Measurements from ENCODE around the gene PTPN2.
A peak's percentile ranks its signal among the peaks of the same experiment; 100 is the strongest.
"Not testable (repeated sequence)": the region's sequence is repeated elsewhere in the genome, so short reads cannot be mapped to it uniquely, and the experiment has no call there.

PTPN2 gene

DNA sequence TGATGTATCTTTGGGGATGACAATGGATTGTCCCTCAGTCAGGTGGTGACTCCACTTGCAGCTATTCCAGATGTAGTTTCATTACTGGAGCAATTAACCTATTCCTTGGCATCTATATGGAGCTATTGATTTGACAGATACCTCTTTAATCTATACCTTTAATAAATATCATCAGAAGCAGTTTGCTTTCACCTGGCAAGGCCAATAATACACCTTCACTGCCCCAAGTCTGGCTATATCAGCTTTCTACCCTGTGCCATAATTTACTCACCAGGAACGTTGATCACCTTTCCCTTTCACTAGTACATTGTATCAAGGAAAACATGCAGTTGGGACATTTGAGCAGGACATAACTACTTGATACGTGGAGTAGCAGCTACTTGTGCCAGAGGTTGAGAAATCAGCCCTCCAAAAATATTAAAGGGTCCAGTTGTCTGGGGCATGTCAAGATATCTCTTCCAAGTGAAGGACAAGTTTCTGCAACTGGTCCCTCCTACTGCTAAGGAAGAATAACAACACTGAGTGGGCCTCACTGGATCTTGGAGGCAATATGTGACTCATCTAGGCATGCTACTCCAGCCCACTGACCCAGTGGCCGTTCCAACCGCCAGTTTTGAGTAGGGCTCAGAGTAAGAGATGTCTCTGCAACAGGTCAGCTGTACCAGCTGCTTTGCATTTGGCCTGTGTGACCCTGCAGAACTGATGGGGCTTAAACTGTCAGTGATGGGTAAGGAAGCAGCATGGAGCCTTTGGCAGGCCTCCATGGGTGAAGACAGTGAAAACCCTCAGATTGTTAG lies 114.2 kb downstream of the PTPN2 start:
- DNase-seq: no peak

DNA sequence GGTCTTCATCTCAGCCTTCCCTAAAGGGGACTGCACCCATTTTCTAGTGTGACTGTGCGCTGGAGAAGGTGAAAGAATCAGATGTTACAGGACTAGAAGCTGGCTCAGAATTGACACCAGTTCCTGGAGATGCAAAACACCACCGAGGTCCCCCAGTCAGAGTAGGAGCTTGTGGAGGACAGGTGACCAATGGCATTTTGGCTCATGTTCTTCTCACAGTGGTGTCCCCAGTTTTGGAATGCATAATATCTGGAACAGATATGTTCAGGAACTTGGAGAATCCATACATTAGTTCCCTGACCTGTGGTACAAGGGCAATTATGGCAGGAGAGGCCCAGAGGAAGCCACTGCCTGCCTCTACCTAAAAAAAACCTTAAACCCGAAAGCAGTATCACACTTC lies 114.9 kb downstream of the PTPN2 start:
- no peak for DNase-seq

DNA sequence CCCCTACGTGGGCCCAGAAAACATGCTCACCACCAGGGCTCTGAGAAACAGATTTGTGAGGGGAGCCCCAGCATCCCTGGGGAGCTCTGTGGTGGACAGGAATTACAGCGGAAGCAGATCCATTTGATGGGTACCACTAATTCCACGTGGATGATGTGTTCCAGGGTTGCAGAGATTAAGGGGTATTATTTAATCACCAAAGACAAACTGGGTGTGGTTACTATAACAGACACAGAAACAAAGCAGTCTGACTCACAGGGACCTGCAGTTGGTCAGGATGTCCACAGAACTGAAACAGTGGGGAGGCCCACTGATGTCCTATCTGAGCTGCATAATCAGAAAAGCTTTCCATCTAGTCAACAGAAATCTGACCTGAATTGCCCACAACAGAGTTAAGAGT lies 115.4 kb downstream of the PTPN2 start:
- no peak for DNase-seq

DNA sequence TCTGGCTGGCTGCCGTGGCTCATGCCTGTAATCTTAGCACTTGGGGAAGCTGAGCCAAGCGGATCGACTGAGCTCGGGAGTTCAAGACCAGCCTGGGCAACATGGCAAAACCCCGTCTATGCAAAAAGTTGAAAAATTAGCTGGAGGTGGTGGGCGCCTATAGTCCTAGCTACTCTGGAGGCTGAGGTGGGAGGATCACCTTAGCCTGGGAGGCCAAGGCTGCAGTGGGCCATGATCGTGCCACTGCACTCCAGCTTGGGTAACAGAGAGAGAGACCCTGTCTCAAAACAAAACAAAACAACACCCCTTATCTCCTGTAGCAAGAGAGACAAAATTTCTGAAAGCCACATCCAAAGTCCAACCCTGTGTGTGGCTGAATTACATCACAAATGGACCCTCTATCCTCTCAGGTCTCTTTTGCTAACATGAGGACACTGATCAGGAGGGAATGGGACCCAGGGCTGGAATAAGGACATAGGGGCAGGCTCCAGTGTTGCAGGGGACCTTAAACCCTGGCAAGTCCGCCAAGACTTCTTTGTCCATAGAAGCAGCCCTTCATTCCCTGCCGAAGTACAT lies 116.4 kb downstream of the PTPN2 start:
- DNase-seq: no peak

DNA sequence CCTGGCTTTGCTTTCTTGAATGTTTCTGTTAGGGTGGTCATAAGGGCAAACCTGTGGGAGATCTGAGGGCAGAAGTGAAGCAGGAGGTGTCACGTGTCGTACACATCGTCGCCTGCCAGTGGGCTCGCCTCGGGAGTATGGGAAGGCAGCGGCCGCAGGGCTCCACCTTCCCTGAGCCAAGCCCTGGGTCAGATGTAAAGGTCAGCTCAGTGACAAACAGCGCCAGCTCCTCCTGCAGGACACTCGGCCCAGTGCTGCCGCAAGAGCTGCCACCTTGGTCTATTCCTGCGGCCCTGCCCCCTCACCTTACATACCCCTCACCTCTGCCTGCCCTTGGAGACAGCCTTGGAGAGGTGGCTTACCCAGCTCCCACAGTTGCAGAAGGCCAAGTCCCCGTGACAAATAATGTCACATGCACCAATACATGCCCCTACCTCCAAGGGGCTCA lies 117.0 kb downstream of the PTPN2 start:
- DNase-seq: no peak

DNA sequence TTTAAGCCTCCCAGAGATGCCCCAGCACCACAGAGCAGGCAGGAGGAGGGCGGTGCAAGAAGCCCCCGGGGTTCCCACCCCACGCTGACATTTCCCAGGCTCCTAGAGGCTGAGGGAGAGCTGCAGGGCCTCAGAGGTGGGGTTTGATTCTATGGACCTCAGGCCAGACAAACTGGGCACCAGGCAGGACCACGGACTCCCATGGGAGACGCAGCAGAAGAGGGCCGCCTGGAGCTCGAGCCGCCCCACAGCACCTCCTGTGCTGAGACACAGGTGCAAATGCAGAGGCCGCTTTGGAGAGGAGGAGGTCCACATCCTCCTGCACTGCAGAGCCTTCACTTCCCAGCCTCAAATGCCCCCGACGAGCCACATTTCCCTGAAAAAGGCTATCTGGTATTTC lies 118.5 kb downstream of the PTPN2 start:
- no peak for DNase-seq

DNA sequence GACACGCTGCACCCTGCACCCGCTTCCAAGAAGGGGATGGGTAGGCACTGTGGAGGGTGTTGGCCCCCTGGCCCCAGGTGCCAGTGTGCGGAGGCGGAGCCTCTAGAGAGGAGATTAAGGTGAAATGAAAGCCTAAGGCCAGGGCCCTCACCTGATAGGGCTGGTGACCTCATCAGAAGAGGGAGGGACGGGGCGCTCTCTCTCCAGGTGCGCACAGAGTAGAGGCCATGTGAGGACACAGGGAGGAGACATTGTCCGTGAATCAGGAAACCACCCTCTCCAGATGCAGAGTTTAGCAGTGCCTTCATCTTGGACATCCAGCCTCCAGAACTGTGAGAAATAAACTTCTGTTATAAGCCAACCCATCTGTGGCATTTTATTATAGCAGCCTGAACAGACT lies 118.9 kb downstream of the PTPN2 start:
- no peak for DNase-seq

DNA sequence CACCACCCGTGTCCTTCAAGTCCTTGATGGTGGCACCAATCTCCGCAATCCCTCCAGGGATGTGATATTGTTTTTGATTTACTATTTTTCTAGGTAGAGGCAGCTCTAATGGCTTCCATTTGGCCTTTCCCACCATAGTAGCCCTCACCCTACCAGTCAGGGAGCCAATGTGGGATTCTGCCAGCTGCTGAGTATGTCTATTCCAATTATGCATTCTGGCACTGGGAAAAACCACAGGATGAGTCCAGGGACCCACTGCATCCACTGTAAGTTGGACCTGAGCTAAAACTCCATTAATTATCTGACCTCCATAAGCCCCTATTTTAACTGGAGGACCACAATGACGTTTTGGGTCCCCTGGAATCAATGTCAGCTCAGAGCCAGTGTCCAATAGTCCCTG lies 125.5 kb downstream of the PTPN2 start:
- DNase-seq: not testable (repeated sequence)

DNA sequence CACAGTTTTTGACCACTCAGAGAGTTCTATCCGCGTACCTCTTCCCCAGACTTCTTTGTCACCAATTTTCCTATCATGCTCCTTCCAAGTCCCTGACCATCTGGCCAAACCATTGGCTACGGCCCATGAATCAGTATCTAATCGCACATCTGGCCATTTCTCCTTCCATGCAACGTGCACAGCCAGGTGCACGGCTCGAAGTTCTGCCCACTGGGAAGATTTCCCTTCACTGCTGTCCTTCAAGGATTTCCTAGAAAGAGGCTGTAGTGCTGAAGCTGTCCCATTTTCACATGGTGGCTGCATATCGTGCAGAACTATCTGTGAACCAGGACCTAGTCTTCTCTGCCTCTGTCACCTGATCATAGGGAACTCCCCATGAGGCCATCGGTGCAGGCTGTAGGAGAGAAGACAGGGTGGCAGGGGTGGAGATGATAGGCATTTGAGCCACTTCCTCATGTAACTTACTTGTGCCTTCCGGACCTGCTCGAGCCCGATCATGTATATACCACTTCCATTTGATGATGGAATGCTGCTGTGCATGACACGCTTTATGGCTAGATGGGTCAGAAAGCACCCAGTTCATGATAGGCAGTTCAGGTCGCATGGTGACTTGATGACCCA lies 127.3 kb downstream of the PTPN2 start:
- not testable (repeated sequence) for DNase-seq

DNA sequence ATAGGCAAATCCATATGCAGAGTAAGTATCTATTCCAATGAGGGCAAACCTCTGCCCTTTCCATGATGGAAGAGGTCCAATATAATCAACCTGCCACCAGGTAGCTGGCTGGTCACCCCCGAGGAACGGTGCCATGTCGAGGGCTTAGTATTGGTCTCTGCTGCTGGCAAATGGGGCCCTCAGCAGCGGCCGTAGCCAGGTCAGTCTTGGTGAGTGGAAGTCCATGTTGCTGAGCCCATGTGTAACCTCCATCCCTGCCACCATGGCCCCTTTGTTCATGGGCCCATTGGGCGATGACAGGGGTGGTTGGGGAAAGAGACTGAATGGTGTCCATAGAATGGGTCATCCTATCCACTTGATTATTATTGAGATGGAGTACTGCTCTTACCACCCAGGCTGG lies 128.4 kb downstream of the PTPN2 start:
- DNase-seq: not testable (repeated sequence)

DNA sequence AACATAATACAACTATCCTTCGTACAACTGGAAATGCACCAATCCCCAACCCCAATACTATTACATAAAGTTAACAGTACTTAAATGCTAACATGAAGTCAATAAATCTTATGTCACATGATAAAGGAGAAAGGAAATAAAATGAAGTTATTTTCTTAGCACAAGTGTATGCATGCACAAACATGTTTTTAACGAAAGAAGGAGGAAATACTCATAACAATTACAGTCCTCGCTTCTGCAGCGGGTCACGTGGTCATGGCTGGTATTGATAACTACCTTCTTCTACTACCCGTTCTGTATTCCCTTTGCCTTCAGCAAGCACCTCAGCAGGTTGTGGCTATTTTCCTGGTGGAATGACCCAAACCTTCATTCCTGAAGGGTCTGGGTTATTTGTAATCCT lies 129.5 kb downstream of the PTPN2 start:
- DNase-seq: no peak

DNA sequence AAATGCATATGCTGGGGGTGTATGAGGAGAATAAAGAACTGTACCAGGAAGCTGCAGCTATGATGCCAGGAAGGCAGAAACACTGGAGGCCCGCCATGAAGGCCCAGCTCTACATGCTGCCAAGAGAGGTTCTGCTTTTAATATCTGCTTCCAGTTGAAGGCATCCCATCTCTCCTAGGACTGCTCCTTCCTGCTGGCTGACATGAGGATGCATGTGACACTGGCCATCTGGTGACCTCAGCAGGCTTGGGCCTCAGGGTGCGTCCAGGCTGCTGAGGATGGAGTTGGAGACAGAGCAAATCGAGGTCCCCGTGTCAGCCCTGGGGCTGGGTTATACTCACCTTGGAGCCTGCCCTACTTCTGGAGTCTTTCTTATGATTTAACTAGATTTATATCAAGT lies 132.1 kb downstream of the PTPN2 start:
- no peak for DNase-seq

DNA sequence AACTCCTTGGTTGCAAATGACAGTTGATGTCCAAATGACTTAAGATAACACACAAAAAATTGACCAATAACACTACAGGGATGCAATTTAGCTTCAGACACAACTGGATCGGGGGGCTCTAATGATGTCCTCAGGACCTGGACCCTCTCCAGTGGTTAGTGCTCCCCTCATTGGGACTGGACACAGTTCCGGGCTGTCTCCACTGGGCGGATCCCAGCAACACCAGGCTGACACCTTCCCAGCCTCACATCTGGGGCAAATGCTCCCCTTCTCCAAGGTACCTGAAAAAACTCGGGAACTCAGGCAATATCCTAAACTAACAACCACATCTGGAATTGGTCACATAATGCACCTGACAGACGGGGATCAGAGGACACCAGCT lies 132.5 kb downstream of the PTPN2 start:
- DNase-seq: no peak

DNA sequence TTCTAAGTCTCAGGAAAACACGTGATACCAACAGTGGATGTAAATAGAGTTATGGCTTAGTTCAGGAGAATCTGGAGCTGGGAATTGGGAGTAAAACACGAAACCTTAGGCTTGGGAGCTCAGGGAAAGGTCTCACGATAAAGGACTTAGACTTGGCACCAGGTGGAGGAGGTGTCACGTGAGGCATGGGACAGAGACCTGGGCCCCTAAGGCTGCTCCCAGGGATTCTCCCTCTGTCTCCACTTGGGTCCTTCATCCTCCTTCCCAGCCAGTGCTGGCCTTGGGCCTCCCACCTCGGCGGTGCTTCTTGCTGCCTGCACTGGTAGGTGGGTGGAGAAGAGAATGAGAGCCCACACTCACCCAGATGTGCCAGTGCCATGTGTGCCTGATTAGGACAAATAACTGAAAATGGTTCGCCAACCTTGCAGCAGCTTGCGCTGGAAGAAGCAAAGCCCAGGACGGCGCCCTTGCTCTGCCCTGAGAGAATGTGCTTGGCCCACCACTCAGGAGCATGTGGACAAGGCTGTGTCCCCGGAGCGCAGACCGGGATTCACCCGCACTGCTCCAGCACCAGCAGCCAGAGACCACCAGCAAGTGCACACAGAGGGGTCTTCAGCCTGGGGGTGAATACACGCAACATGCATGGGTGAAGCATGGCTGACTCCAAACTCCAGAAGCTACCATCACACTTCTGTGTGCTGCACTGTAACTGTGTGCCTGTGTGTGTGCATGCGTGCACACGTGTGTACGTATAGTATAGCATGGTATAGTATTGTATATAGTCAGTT lies 133.1 kb downstream of the PTPN2 start:
- no peak for DNase-seq

DNA sequence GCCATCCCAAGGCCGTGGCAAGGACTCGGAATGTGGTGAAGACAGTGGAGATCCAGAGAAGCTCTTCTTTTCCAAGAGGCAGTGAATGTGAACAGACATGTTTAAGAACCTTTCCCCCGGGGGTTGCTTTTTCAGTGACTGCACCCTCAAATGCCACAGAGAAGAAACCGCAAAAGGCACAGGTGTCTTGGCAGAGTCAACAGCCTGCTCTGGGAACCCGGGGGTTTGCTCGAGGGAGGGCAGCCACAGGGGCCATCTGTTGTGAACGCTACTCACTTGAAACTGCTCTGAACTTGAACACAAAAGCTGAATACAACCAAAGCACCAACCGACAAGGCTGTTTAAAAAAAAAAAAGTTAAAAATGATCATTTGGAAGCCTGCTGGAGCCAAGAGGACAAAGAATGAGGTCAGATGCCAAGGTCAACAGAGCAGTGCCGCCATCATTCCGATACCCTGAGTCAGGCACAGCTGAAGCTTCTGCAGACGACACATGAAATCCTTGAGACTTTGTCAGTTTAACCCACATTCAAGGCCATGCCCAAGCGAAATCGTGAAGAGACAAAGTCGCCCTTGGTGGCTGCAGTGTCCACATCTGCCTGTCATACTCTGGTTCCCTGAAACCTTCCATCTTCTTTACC lies 133.8 kb downstream of the PTPN2 start:
- no peak for DNase-seq

DNA sequence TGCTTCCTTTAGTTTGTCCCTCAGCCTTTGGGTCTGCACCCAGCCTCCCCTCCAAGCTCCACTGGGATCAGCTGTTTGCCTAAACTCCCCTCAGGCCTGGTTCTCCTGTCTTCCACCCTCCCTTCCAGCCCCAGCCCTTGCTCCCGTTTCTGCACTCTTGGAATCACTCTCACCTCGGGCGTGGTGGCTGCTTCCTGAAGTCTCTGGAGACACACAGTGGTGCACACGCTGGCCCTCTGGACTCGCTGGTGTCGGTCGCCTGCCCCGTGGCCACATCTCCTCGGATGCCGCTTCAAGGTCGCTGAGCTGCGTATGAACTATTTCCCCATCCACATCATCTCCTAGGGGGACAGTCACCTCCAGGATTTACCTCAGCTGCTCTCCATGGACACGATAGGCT lies 134.9 kb downstream of the PTPN2 start:
- DNase-seq: no peak

DNA sequence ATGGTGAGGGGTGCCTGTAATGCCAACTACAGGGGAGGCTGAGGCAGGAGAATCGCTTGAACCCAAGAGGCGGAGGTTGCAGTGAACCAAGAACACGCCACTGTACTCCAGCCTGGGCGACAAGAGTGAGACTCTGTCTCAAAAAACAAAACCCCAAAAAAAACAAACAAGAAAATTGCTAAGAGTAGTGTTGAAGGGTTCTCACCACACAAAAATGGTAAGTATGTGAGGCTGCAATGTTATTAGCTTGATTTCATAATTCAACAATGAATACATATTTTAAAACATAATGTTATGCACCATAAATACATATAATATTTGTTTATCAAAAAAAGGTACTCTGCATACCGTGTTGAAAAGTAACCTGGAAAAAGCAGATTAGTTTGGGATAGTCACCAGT lies 135.4 kb downstream of the PTPN2 start:
- DNase-seq: no peak

DNA sequence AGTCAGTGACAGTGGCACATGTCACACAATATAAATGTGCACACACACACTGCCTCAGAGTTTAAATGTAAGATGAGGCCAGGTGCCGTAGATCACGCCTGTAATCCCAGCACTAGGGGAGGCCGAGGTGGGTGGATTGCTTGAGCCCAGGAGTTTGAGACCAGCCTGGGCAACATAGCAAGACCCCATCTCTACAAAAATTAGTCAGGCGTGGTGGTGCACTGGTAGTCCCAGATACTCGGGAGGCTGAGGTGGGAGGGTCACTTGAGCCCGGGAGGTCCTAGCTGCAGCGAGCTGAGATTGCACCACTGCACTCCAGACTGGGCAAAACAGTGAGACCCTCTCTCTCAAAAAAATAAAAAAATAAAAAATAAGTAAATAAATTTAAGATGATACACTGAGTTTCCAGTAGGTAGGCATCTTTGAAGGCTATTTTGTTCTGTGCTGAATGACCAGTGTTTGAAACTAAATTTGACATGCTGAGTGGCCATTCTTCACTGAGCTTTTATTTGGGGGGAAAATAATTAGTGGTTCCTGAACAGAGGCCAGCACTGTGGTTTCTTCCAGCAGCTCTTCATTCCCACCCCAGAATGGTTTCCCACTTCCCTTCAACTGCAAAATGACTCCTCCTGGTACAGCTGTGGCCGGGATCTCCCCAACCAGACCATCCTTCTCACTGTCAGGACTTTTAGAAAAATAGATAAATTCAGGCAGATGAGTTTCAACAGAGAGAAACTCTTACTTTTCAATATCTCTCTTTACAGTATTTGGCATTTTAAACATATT lies 136.3 kb downstream of the PTPN2 start:
- DNase-seq: no peak

DNA sequence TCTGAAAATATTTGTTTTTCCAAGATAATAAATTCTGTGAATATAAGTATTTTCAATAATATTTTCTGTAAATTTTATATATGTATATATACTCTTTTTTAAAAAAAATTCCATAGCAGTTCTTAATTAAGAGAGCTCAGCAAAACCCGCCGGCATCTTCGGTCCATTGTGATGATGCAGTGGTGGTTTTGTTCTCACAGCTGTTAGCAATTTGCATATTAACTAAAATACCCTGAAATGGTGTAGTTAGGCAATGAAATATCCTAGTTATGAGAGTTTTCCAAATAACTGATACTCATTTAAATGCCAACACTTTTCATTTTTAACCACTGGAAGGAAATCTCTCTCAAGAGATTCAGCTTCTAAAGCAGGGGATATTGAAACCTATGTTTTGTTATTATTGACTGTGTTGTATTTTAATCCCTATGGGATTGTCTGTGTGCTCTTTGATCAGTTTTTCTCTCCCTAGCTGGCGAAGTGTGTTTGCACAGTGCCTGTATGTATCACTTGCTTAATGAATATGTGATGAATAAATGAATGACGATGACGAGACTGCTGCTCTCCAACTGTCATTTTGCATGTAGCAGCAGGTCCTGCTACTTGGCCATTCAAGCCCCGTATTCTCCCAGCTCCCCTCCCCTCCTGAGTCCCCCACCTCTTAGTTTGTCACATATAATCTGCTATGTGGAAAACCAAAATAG lies 138.8 kb downstream of the PTPN2 start:
- DNase-seq: no peak

DNA sequence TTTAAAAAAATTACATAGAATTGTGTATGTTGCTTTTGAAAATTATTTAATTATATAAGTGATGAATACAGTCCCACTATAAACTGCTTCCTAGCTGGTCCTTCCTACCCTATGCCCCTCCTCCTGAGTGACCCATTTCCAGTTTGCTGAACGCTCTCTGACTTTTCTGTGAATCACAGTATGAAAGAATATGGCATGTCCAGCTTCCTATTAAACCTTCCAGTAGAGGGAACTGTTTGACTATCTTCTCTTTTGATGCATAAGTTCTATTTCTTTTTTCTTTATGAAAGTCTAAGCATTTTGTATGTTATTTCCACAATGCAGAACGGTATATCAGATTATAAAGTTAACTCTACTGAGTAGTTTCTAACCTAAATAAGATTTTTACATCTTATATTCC lies 139.9 kb downstream of the PTPN2 start:
- DNase-seq: peak; percentile 11

DNA sequence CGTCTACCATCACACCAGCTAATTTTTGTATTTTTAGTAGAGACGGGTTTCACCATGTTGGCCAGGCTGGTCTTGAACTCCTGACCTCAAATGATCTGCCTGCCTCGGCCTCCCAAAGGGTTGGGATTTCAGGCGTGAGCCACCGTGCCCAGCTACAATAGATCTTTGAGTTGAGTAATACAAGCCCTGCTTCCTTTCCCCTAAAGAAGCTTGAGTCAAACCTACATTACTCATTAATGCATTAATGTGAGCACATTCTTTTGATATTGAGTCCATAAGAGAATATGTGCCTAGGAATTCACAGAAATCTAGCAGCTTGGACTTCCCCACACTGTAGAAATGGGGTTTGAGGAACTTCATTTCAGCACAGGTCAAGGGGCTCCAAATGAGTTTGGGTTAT lies 141.6 kb downstream of the PTPN2 start:
- no peak for DNase-seq
